Measurements from ENCODE around the gene MAN1C1.

DNA sequence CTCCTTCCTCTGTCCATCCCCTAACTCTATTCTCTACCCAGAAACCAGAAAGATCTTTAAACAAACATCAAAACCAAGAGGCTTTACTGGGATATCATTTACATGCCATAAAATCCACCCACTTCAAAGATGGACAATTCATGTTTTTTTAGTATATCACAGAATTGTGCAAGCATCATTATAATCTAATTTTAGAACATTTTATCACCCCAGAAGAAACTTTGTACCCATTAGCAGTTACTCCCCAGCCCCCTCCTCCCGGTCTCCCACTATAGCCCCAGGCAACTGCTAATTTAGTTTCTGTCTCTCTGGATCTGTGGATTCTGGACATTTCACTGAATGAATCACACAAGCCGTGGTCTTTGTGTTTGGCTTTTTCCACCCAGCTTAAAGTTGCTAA, 178.6 kb downstream of the MAN1C1 start:
- TF ChIP-seq MAX (IDR thresholded peaks at IDR 0.05; ENCODE audit: insufficient read depth, insufficient read length) = no peak
- TF ChIP-seq EZH2 (IDR thresholded peaks at IDR 0.05; ENCODE audit: borderline replicate concordance, low read depth, low read length, severe bottlenecking) = no peak
- TF ChIP-seq, protein P1, sequence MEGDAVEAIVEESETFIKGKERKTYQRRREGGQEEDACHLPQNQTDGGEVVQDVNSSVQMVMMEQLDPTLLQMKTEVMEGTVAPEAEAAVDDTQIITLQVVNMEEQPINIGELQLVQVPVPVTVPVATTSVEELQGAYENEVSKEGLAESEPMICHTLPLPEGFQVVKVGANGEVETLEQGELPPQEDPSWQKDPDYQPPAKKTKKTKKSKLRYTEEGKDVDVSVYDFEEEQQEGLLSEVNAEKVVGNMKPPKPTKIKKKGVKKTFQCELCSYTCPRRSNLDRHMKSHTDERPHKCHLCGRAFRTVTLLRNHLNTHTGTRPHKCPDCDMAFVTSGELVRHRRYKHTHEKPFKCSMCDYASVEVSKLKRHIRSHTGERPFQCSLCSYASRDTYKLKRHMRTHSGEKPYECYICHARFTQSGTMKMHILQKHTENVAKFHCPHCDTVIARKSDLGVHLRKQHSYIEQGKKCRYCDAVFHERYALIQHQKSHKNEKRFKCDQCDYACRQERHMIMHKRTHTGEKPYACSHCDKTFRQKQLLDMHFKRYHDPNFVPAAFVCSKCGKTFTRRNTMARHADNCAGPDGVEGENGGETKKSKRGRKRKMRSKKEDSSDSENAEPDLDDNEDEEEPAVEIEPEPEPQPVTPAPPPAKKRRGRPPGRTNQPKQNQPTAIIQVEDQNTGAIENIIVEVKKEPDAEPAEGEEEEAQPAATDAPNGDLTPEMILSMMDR (IDR thresholded peaks at IDR 0.05; ENCODE audit: extremely low read depth in 1 of 2, insufficient read depth in 1 of 2, low read depth in 1 of 2, low read length in 2 of 2) = no peak
- TF ChIP-seq POLR2AphosphoS5 (IDR thresholded peaks at IDR 0.05; ENCODE audit: insufficient read depth, low read depth, low read length) = no peak
- no peak for TF ChIP-seq POLR2A (IDR thresholded peaks at IDR 0.05; ENCODE audit: low read depth, low read length)
- no peak for TF ChIP-seq MYC (IDR thresholded peaks at IDR 0.05; ENCODE audit: low read depth, low read length)
- TF ChIP-seq GATA2 (IDR thresholded peaks at IDR 0.05; ENCODE audit: insufficient read depth, insufficient read length, low read depth, low read length) = no peak

Data from endothelial cell of umbilical vein (primary cell).